GM19372 (cell line): Measurements from ENCODE around the gene CRYBB2.
"Not testable (repeated sequence)": the region's sequence is repeated elsewhere in the genome, so short reads cannot be mapped to it uniquely, and the experiment has no call there.

Experiments used
- ATAC-seq: cut with Tn5 transposase; IDR thresholded peaks from one replicate; pipeline ENCODE4 v1.9.1; 2021; ENCODE audit warnings: mild to moderate bottlenecking, low read depth, moderate library complexity; ENCODE audit not compliant: unreplicated experiment

CRYBB2 gene

GRCh38 chr22:25219211-25219689, at the start of gene CRYBB2:
Gene CRYBB2, plus strand, starts transcription at chr22:25219639. Its CDS starts 1,791 bp downstream, at chr22:25221430.
- no peak for ATAC-seq

DNA sequence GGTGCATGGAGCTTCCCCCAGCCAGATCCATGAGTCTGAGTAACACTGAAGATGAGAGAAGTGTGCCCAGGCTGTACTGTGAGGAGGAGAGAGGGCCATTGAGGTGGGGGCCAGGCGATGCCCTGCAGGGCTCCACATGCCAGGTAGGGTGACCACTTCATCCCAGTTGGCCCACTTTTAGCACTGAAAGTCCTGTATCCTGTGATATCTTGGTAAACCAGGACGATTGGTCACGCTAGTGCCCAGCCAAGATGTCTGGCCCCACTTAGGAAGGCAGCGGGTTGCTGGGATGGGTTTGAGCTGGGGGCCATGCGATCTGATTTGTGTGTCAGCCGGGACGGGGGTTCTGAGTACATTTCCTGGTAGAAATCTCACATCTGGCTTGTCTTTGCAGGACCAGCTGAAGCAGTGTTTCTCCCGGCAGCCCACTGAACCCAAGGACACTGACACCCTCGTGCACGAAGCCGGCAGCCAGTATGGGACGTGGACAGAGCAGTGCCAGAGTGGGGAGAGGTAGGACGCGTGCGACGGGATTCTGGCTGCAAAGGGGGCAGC, 48.9 kb upstream of the CRYBB2 start:
- no peak for ATAC-seq

DNA sequence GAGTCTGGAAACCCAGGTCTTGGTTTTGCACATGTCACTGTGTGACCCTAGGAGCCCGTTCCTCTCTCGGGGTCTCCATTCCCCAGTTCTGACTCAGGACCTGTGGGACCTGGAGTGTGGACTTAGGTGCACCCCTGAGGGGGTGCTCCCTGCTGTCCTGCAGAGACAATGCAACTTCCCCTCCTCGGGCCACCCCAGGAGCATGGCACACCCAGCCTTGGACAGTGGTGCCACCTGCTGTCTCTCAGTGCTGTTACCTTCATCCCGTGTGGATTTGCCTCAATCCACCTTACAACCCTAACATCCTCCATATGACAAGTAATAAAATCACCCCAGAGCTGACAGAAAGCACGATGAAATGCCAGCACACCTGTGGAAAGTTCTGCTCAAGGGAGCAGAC, 47.3 kb upstream of the CRYBB2 start:
- ATAC-seq, result no peak

DNA sequence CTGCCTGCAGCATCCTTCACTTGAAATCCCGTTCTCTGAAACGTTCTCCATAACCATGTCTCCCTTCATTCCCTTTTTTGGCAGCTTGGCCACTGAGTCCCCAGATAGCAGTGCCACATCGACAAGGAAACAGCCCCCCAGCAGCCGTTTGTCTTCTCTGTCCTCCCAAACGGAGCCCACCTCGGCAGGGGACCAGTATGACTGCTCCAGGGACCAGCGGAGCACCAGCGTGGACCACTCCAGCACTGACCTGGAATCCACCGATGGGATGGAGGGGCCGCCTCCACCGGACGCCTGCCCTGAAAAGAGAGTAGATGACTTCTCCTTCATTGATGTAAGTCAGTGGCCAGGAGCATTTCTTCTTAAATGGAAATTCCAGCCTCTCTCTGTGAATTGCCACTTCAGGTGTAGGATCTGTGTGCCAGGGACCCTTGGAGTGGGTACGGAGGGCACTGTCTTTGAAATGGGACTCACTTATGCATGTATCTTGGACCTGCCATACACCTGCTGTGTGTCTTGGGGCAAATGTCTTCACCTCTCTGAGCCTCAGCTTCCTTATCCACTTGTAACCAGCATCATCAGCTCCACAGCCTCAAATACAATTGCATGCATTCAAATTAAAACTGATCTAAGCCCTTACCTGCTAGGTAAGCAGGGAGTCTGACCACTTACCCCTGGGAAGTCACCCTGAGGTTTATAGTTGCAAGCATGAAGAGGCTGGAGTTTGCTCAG, 45.1 kb upstream of the CRYBB2 start:
- no peak for ATAC-seq

- ATAC-seq, result no peak
Observed at GRCh38 chr22:25174888-25175411, 44.5 kb upstream of the CRYBB2 start.

DNA sequence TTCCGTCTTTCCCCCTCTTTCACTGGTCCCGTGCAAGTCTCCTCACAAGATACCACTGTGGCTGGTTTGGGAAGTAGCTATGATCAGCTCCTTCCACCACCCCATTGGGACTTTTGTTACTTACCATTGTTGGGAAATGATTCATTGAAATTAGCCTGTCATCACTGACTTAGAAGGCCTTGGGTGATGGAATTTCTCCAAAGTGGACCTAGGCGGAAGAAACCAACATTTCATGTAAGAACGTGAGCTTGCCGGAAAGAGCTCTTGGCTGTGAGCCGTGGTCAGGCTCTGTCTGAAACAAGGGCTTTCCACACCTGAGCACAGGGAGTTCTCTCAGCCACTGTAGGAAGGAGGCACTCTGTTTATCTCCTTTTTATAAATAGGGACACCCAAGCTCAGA, 43.3 kb upstream of the CRYBB2 start:
- ATAC-seq, result no peak

- no peak for ATAC-seq
Observed at GRCh38 chr22:25176799-25177198, 42.6 kb upstream of the CRYBB2 start.

- no peak for ATAC-seq
Observed at GRCh38 chr22:25177226-25177625, 42.2 kb upstream of the CRYBB2 start.

- no peak for ATAC-seq
Observed at GRCh38 chr22:25177895-25178294, 41.5 kb upstream of the CRYBB2 start.

GRCh38 chr22:25178348-25178747, 41.1 kb upstream of the CRYBB2 start:
- not testable (repeated sequence) for ATAC-seq

DNA sequence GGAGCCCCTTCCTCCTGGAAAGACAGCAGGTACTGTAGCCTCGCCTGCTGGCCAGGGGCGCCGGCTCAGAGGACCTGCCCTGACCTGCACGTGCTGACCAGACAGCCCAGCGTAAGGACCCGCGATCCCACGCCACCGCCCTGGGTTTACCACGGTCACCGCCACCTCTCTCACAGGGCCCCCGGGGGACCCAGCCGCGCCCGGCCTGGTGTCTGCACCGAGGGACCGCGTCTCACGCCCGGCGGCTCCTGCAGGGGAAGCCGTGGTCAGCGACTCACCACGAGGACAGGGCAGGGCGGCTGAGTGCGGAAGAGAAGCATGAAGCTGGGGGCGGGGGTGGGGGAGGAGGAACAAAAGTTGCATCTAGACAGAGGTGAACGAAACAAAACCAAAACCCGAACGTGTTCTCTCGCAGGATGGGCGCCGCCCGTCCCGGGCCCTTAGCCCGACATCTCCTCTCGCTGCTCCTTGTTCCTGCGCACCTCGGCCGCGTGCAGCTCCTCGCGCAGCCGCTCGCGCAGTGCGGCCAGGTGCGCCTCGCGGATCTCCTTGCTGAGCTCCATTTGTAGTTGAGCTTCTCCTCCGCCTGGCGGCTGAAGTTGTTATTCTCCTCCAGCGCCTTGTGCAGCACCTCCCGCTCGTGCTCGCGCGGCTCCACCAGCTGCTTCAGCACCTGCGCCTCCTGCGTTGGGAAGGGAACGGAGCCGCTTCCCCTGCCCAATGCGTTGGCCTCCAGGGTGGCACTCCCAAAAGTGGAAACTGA, 40.4 kb upstream of the CRYBB2 start:
- ATAC-seq, result not testable (repeated sequence)

GRCh38 chr22:25182131-25183110, 37.0 kb upstream of the CRYBB2 start:
- no peak for ATAC-seq

DNA sequence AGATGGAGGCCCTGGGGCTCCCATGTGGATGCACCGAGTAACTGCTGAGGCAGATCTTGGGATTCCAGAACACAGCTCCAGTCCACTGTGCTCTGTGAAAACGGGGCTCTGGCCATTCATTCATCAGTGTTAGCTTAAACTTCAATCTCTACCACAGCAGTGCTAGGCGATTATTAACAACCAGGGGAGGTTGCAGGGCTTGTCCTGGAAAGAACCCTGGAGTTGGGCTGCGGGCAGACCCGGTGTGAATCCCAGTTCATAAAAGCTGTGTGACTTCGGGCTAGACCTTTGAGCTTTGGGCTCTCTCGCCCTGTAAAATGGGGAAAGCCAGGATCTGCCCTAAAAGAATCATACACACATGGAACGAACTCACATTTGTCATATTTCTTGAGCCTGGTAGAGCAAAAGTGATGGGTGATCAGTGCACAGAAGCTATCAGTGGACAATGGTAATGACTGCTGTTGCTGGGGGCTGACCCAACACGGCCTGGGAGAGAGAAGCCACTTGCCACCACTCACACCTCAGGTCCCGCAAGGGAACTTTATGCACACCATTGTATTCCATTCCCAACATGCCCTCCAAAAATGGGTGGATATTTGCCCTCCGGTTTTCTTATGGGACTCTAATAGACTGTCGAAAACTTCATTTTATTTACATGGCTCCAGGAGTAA, 35.4 kb upstream of the CRYBB2 start:
- ATAC-seq, result no peak

DNA sequence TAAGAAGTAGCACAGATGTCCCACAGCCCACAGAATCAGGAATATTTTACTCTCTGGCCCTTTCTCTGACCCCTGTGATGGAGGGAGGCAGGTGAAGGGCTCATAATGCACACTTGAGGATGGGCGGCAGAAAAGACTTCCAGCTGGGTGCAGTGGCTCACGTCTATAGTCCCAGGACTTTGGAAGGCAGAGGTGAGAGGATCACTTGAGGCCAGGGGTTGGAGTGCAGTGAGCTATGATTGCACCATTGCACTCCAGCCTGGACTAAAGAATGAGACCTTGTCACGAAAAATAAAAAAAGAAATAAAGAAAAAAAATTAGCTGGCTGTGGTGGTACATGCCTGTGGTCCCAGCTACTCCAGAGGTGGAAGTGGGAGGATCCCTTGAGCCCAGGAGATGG, 33.3 kb upstream of the CRYBB2 start:
- ATAC-seq, result no peak

- ATAC-seq, result no peak
Observed at GRCh38 chr22:25187469-25187868, 32.0 kb upstream of the CRYBB2 start.

GRCh38 chr22:25192406-25192805, 27.0 kb upstream of the CRYBB2 start:
- no peak for ATAC-seq

DNA sequence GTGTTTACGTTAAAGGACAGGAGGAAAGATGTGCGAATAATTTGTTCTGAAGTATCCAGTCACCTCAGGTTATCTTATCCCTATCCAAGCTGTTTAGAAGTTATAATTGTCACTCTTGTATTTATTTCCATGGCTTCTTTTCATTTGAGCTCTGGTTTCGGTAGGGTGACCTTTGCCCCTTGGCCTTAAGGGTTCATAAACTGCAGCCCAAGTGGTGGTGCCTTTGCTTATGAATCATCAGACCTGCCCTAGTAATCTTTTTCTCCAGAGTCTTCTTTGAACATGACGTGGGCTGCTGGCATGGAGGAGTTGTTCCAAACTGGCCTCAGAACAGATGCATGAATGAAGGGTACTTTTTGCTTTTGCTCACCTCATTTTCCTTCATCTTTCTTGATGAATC, 26.3 kb upstream of the CRYBB2 start:
- no peak for ATAC-seq

- no peak for ATAC-seq
Observed at GRCh38 chr22:25193548-25193947, 25.9 kb upstream of the CRYBB2 start.

DNA sequence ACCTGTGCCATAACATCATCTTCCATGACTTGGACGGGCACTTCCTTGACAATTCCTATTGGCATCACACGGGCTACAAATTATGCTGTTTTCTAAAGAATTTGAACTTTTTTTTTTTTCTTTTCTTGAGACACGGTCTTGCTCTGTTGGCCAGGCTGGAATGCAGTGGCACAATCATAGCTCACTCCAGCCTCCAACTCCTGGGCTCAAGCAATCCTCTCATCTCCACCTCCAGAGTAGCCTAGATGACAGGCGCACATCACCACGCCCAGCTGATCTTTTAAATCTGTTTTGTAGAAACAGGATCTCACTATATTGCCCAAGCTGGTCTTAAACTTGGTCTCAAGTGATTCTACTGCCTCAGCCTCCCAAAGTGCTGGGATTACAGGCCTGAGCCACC, 23.1 kb upstream of the CRYBB2 start:
- ATAC-seq, result no peak

DNA sequence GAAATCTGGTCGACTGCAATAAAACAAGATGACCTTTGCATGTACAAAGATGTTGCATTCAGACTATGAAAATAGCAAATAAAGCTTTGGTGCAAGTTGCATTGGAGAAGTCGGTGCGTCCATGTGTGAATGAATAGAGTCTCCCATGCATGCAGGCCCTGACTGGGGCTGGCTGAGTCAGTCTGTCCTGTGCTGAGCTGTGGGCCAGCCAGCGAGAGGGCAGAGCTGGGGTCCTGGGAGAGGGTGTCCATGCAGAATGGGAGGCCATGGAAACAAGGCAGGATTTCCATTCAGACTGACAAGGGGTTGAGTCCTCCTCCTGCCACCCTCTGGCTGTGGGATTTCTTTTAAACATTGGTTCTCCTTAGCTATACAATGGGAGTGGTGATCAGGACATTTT, 22.1 kb upstream of the CRYBB2 start:
- no peak for ATAC-seq
